ENCODE results near the gene RBSN.

Gene RBSN

DNA sequence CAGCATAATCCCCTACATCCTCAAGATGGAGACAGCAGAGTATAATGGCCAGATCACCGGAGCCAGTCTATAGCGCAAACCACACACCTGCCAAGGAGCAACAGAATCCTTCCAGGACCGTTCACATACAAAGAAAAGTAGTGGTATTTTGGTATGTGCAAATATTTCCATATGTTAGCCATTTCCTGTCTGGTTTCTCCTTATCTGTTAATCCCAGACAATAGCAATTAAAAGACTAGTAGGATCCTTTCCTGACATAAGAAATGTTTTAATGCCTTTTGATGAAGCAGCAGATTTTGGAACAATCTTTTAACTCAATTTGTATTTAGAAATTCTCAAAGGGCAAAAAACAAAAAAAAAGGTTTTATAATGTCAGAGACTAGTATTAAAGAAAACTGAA is 56.0 kb downstream of the RBSN start:
- intact Hi-C loops (cut with DNase I), result no loop called here
- DNase-seq, result no peak

DNA sequence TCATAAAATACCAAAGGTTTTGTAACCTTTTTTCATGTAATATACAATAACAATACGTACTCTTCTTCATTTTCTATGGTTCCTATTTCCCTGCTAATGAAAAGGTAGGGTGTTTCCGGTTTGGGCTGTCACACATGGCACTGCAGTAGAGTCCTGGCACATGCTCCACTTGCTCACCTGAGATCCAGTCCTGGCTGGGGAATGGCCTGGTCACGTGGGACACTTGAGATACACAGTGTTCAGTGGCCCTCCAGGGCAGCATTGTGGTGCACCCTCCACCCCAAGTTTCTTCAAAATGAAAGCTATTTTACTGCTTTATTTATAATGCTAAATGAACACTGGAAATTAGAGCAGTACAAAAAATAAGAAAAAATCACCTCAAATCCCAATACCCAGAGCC is 57.0 kb downstream of the RBSN start:
- DNase-seq, result no peak
- intact Hi-C loops (cut with DNase I), result no loop called here

DNA sequence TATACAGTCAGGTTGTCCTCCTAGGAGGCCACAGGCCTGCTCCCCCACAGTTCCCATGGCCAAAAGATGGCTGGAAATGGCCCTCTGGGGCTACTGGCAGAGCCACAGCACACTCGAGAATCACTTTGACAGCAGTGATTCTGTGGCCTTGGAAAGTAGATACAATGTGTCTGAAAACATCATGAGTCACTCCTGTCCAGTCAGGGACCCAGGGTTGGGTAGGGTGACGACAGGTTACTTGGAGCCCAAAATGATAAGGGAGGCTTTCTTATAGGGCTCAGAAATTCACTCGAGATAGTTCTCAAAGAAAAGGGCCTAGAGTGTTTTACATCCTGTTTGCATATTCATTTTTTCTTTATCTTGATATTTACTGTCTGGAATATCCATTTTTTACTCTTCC is 58.1 kb downstream of the RBSN start:
- intact Hi-C loops (cut with DNase I), result no loop called here
- DNase-seq, result no peak

DNA sequence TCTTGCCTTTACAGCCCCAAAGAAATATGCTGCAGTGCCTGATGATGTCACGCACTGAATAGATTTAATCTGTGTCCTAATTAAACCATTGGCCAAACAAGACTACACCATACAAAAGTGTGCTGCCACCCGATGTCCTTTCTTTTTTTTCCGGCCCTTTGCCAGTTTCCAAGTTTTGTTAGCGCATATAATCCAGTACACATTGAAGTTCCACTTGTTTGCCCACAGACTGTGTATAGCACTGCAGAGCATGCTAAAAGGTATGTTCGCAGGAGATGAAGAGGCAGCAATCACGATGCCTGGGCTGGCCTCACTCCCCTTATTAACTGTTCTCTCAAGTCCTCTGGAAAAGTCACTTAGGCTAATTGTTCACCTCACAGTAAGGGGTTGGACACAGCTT is 60.6 kb downstream of the RBSN start:
- intact Hi-C loops (cut with DNase I), result no loop called here

DNA sequence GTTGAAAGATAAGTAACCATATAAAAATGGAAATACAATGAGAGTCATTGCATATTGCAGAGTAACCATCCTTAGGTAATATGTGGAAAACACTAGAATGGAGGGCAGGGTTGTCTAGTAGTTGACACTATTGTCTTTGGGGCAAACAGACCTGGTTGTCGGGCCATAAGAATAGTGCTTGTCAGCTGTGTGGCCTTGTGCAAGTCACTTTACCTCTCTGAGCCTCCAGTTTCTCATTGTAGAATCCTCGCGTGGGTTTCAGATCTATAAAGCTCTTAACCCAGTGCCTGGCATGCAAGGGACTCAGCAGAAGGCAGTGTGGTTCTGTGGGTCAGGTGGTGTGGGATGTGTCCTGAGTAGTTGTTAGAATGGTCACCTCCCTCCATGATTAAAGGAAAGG is 65.8 kb downstream of the RBSN start:
- no peak for DNase-seq
- intact Hi-C loops (cut with DNase I), result no loop called here

More for the DNA sequence above, 60.6 kb downstream of the RBSN start:
- DNase-seq, result no peak

DNA sequence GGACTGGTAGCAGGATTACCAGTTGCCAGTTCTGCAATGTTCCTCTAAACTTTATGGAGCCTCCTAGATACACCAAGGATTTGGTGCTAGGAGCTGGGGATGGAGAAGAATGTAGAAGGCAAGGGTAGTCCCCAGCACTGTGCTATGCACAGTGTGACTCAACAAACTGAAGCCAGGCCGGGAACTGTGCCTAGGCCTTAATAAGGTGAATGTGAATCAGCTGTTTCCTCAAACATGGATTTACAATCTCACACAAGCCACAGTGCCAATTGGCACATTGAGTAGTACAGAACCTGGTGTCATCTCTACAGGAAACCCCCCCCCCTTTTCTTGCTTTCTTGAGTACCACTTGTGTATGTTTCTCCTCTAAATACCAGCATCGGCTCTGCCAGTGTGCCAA is 66.3 kb downstream of the RBSN start:
- intact Hi-C loops (cut with DNase I), result no loop called here
- no peak for DNase-seq

DNA sequence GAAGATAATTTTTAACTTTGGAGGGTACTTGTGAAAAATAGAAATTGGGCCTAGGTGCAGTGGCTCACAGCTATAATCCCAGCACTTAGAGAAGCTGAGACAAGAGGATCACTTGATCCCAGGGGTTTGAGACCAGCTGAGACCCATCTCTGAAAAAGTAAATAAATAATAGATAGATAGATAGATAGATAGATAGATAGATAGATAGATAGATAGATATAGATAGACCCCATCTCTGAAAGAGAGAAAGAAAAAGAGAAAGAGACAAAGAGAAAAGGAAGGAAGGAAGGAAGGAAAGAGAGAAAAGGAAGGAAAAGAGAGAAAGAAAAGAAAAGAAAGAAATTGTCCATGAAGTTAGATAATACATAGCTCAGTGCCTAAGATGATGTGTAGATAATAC is 69.3 kb downstream of the RBSN start:
- intact Hi-C loops (cut with DNase I), result no loop called here
- DNase-seq, result no peak

DNA sequence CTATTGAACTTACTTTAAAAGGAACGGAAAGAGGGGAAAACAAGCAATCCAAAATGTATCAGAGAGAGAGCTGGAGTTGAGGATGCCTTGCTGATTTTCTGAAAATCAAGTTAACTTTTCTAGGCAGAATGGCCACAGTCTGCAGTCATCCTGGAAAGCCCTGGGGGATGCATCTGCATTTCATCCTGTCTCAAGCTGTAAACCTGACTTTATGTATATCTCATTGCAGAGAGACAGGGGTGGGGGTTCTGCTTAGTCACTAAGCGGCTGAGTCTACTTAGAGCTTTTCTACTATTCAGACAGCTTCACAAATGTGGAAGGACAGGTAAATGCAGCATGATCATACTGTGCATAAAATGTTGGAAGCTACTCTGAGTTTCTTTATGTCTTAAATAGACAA is 75.2 kb downstream of the RBSN start:
- no peak for DNase-seq
- intact Hi-C loops (cut with DNase I), result no loop called here

DNA sequence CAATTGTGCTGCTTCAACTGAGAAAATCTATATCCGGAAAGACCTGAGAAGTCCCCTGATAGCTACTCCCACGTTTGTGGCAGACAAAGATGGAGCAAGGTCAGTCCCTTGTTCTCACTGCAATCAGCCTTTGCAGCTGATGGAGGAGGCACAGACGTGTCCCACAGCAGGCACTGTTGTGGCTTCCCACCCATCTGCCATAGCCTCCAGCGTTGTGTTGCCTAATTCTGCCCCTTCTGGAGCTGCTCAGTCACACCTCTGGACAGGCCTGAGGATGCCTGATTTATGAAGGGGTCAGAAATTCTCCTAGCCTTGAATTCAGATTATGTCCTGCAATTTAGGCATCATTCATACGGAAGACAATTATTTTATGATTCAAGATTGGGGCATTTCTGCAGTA is 75.7 kb downstream of the RBSN start:
- intact Hi-C loops (cut with DNase I), result no loop called here
- no peak for DNase-seq
